SK-N-SH (cell line): Measurements from ENCODE around the gene USP30. TPM values are rescaled to one million over a fixed set of nuclear protein-coding genes. Genes with fewer than 3 reads are reported as not detected.

Experiments
- CTCF ChIA-PET: fragments of 300-600, 350-600 bp; formaldehyde crosslinking; extraction: SDS; loops from one replicate; lab custom pipeline; 2021; lab: Yijun Ruan, JAX
- POLR2A ChIA-PET: fragments of 350-600 bp; sonication (Branson Sonifier 250); formaldehyde crosslinking; extraction: SDS; loops from one replicate; lab custom pipeline; 2020; ENCODE audit warnings: antibody characterized with exemption, inconsistent platforms; lab: Yijun Ruan, JAX
- DNase-seq: peaks from one replicate; pipeline ENCODE4 v3.0.0; 2012
- H2AFZ ChIP-seq: fragments of 200-600 bp; sonication (generic); 2 replicates; pipeline ENCODE4 v1.8.1; 2016; ENCODE audit warnings: antibody characterized with exemption, mild to moderate bottlenecking, low read depth
- H3F3A ChIP-seq: fragments of 200-600 bp; sonication (generic); replicated peaks from 2 replicates; pipeline ENCODE3; 2016; ENCODE audit warnings: antibody characterized with exemption, mild to moderate bottlenecking; ENCODE audit not compliant: insufficient read depth
- H3K27ac ChIP-seq, 2 experiments: fragments of 200-500 bp in 1 of 2; fragments of 200-600 bp in 1 of 2; sonication (Bioruptor generic) in 1 of 2; sonication (generic), shearing (Covaris generic) in 1 of 2; 2 replicates each; pipeline versions ENCODE4 v1.5.1 to v1.6.1; 2014 to 2016; ENCODE audit warnings: low read depth in 2 of 2, inconsistent platforms in 1 of 2, low read length in 1 of 2, mild to moderate bottlenecking in 1 of 2, mixed read lengths in 1 of 2
- H3K27me3 ChIP-seq: fragments of 200-600 bp; sonication (generic), shearing (Covaris generic); 2 replicates; pipeline ENCODE4 v1.6.1; 2016; ENCODE audit warnings: mixed run types; ENCODE audit not compliant: insufficient read depth
- H3K36me3 ChIP-seq, 2 experiments: fragments of 200-500 bp in 1 of 2; fragments of 200-600 bp in 1 of 2; sonication (Bioruptor generic) in 1 of 2; sonication (generic) in 1 of 2; replicated peaks in 1 of 2; 2 replicates each; pipeline versions ENCODE3 to v1.5.1; 2014 to 2016; ENCODE audit warnings: low read length in 1 of 2, mild to moderate bottlenecking in 1 of 2; ENCODE audit not compliant: insufficient read depth in 2 of 2, control insufficient read depth in 1 of 2
- H3K4me1 ChIP-seq, 2 experiments: fragments of 200-500 bp in 1 of 2; fragments of 200-600 bp in 1 of 2; sonication (Bioruptor generic) in 1 of 2; sonication (generic), shearing (Covaris generic) in 1 of 2; 2 replicates each; pipeline versions ENCODE4 v1.5.1 to v1.6.1; 2014 to 2016; ENCODE audit warnings: low read depth in 1 of 2, low read length in 1 of 2, mixed run types in 1 of 2; ENCODE audit not compliant: insufficient read depth in 2 of 2, control insufficient read depth in 1 of 2
- H3K4me2 ChIP-seq: fragments of 200-600 bp; sonication (generic), shearing (Covaris generic); 2 replicates; pipeline ENCODE4 v1.6.1; 2017; ENCODE audit warnings: mixed run types
- H3K4me3 ChIP-seq, 2 experiments: fragments of 200-500 bp in 1 of 2; fragments of 200-600 bp in 1 of 2; sonication (Bioruptor generic) in 1 of 2; sonication (generic), shearing (Covaris generic) in 1 of 2; 2 replicates each; pipeline versions ENCODE4 v1.5.1 to v1.8.1; 2014 to 2016; ENCODE audit warnings: low read depth in 2 of 2, inconsistent platforms in 1 of 2, low read length in 1 of 2, mild to moderate bottlenecking in 1 of 2, mixed read lengths in 1 of 2, moderate library complexity in 1 of 2
- H3K79me2 ChIP-seq: fragments of 200-600 bp; sonication (generic); 2 replicates; pipeline ENCODE4 v1.8.1; 2017; ENCODE audit warnings: mild to moderate bottlenecking; ENCODE audit not compliant: insufficient read depth
- H3K9ac ChIP-seq: fragments of 200-600 bp; sonication (generic); 2 replicates; pipeline ENCODE4 v1.6.1; 2017; ENCODE audit warnings: mixed run types
- H3K9me2 ChIP-seq: fragments of 200-600 bp; sonication (generic); 2 replicates; pipeline ENCODE4 v1.6.1; 2017; ENCODE audit warnings: mixed run types
- H3K9me3 ChIP-seq: fragments of 200-600 bp; sonication (generic); 2 replicates; pipeline ENCODE4 v1.6.1; 2017; ENCODE audit warnings: mixed run types, mild to moderate bottlenecking, moderate library complexity
- H4K20me1 ChIP-seq: fragments of 200-600 bp; sonication (generic); 2 replicates; pipeline ENCODE4 v1.6.1; 2017; ENCODE audit warnings: mild to moderate bottlenecking, mixed run types; ENCODE audit not compliant: insufficient read depth
- CHD2 ChIP-seq: fragments of 150-350 bp; IDR thresholded peaks from 2 replicates; pipeline ENCODE4 v1.6.1; 2018; ENCODE audit warnings: low read length; ENCODE audit not compliant: partially characterized antibody
- ELF1 ChIP-seq: IDR thresholded peaks from 2 replicates; pipeline ENCODE4 v1.4.0; 2012
- EP300 ChIP-seq, 2 experiments: IDR thresholded peaks; 2 replicates each; pipeline versions ENCODE4 v1.4.0 to v1.6.1; 2012; ENCODE audit warnings: borderline replicate concordance in 1 of 2, low read depth in 1 of 2, low read length in 1 of 2
- EZH2phosphoT487 ChIP-seq: fragments of 200-600 bp; sonication (generic); IDR thresholded peaks from 2 replicates; pipeline ENCODE4 v1.6.1; 2017; ENCODE audit warnings: low read depth, mixed run types, mild to moderate bottlenecking, antibody characterized with exemption, moderate library complexity, borderline replicate concordance
- FOSL2 ChIP-seq: IDR thresholded peaks from 2 replicates; pipeline ENCODE4 v1.4.0; 2012; ENCODE audit warnings: low read depth, mild to moderate bottlenecking, moderate library complexity, borderline replicate concordance
- FOXJ3 ChIP-seq: sonication (generic); formaldehyde crosslinking; IDR thresholded peaks from 2 replicates; pipeline ENCODE4 v1.5.1; 2020; ENCODE audit warnings: mild to moderate bottlenecking, missing genetic modification reagents
- GABPA ChIP-seq: IDR thresholded peaks from 2 replicates; pipeline ENCODE4 v1.4.0; 2012; ENCODE audit warnings: low read depth, mild to moderate bottlenecking
- GATA2 ChIP-seq: sonication (generic); formaldehyde crosslinking; IDR thresholded peaks from 2 replicates; pipeline ENCODE4 v1.5.0; 2020; ENCODE audit warnings: mild to moderate bottlenecking, missing genetic modification reagents
- IRF3 ChIP-seq: fragments of 150-350 bp; IDR thresholded peaks from 2 replicates; pipeline ENCODE4 v1.6.1; 2016; ENCODE audit warnings: mild to moderate bottlenecking, low read depth, low read length
- JUND ChIP-seq: IDR thresholded peaks from 2 replicates; pipeline ENCODE4 v1.4.0; 2012
- MXI1 ChIP-seq: IDR thresholded peaks from 2 replicates; pipeline ENCODE4 v1.6.1; 2012; ENCODE audit warnings: mild to moderate bottlenecking, low read depth, low read length, improper control_type of control experiment
- NFIC ChIP-seq: IDR thresholded peaks from 2 replicates; pipeline ENCODE4 v1.4.0; 2012; ENCODE audit warnings: borderline replicate concordance
- NRF1 ChIP-seq: IDR thresholded peaks from 2 replicates; pipeline ENCODE4 v1.6.1; 2012; ENCODE audit warnings: low read depth, mild to moderate bottlenecking, low read length
- RAD21 ChIP-seq: IDR thresholded peaks from 2 replicates; pipeline ENCODE4 v1.6.1; 2012; ENCODE audit warnings: mild to moderate bottlenecking, low read length
- RCOR1 ChIP-seq: fragments of 150-350 bp; IDR thresholded peaks from 2 replicates; pipeline ENCODE4 v1.6.1; 2017; ENCODE audit warnings: antibody characterized with exemption, low read length
- RFX5 ChIP-seq: IDR thresholded peaks from 2 replicates; pipeline ENCODE4 v1.6.1; 2012; ENCODE audit warnings: mild to moderate bottlenecking, improper control_type of control experiment, low read length
- SIN3A ChIP-seq: IDR thresholded peaks from 2 replicates; pipeline ENCODE4 v1.6.1; 2012; ENCODE audit warnings: low read depth, mild to moderate bottlenecking, low read length, moderate library complexity, borderline replicate concordance
- SMC3 ChIP-seq: IDR thresholded peaks from 2 replicates; pipeline ENCODE4 v1.6.1; 2012; ENCODE audit warnings: low read depth, low read length, improper control_type of control experiment
- TAF1 ChIP-seq: IDR thresholded peaks from 2 replicates; pipeline ENCODE4 v1.6.1; 2012; ENCODE audit warnings: low read depth, mild to moderate bottlenecking, low read length, moderate library complexity, borderline replicate concordance
- TCF12 ChIP-seq: IDR thresholded peaks from 2 replicates; pipeline ENCODE4 v1.4.0; 2012
- YY1 ChIP-seq: IDR thresholded peaks from 2 replicates; pipeline ENCODE4 v1.4.0; 2012; ENCODE audit warnings: low read depth, mild to moderate bottlenecking
- whole genome bisulfite sequencing: methylation state at CpG from one replicate; pipeline ENCODE4 v1.1.6; 2017; ENCODE audit warnings: low lambda C conversion rate; 5-methylcytosine and 5-hydroxymethylcytosine counted together
- polyA plus RNA-seq, 3 experiments: library from polyadenylated mRNA; depleted of rRNA; stranded (reverse); fragments of >200 nt; gene quantifications; 2 replicates each; pipeline ENCODE4 v1.2.3, GENCODE V29; 2012
- TF ChIP-seq, protein P1 (sequence below): IDR thresholded peaks from 2 replicates; pipeline ENCODE4 v1.4.0; 2012; ENCODE audit warnings: low read depth, borderline replicate concordance

The USP30 gene
- polyA plus RNA-seq, 1 of the 3 experiments (the other 2 are of a cell fraction), result 10.9 TPM

- Histone ChIP-seq H4K20me1 (no peaks in the 10 kb centered on the region), H3K9me3 (no peaks in the 10 kb centered on the region), H3K36me3 (peaks cover 4 to 13% of the 10 kb centered on the region in 2 experiments), H3K79me2 (peaks cover 21% of the 10 kb centered on the region; the same call in 1 of the 2 replicates), H3K27ac (no peak overlapping the region), H2AFZ (no peak overlapping the region), H3K9me2 (no peaks in the 10 kb centered on the region), H3K9ac (no peak overlapping the region), H3K4me3 (no peak overlapping the region)
- CTCF ChIA-PET, result interaction anchor here (1.7 kb wide), 1 partner anchor 11 kb away, joined by 3 read pairs; no protein-coding TSS in a partner anchor
- POLR2A ChIA-PET, result no interaction called here
- TF ChIP-seq FOSL2 (no peak), RAD21 (no peak)
- TF ChIP-seq, all 33 proteins: peak for 0
- H3F3A ChIP-seq, result no peaks in the 10 kb centered on the region
- H3K27me3 ChIP-seq, result no peaks in the 10 kb centered on the region
- peaks cover 4 to 6% of the 10 kb centered on the region in 2 experiments; a peak in 1 of 4 replicates for H3K4me1 ChIP-seq
- no peak for DNase-seq
- no peak overlapping the region for H3K4me2 ChIP-seq
Measured at GRCh38 chr12:109054520-109054919, 2.1 kb downstream of the USP30 start.

DNA sequence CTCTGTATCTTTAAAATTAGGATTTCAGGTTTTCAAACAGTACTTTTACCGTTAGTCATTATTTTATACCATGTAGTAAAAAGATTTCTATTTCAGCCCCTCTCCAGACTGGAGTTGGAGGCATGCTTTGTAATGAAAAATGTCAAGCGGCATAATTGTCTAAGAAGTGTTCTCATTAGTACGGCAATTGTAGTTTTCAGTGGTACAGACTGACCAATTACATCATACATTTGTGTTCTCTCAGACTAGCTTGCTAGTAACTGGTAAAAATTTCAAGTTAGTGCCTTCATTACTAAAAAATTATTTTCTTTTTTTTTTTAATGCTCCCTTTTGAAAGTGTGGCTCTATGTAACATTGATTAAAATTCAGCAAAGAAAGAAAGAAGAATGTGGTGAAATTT is 4.5 kb downstream of the USP30 start:
- no peak overlapping the region for H3K4me2 ChIP-seq

GRCh38 chr12:109057376-109057775 is 5.0 kb downstream of the USP30 start:
- no peaks in the 10 kb centered on the region for H4K20me1 ChIP-seq
- no peak overlapping the region for H3K27ac ChIP-seq
- no peaks in the 10 kb centered on the region for H3K9me3 ChIP-seq
- H3K4me3 ChIP-seq, result no peak overlapping the region
- ChIA-PET POLR2A (no interaction called here), CTCF (interaction anchor here (0.6 to 1.0 kb wide), 2 partner anchors 250 to 337 kb away, joined by 3 read pairs; no protein-coding TSS in a partner anchor)
- H3K27me3 ChIP-seq, result no peaks in the 10 kb centered on the region
- H2AFZ ChIP-seq, result no peak overlapping the region
- no peaks in the 10 kb centered on the region for H3F3A ChIP-seq
- H3K36me3 ChIP-seq, result peaks cover 4 to 15% of the 10 kb centered on the region in 2 experiments
- H3K4me1 ChIP-seq, result peaks cover 4 to 6% of the 10 kb centered on the region in 2 experiments; a peak in 1 of 4 replicates
- no peaks in the 10 kb centered on the region for H3K9me2 ChIP-seq
- peaks cover 21% of the 10 kb centered on the region; the same call in 1 of the 2 replicates for H3K79me2 ChIP-seq
- no peak overlapping the region for H3K4me2 ChIP-seq
- H3K9ac ChIP-seq, result no peak overlapping the region
- no peak for DNase-seq
- WGBS, result 100% methylated on average over 1 of the region's 1 CpG
- no peak for TF ChIP-seq TCF12
- no peak for TF ChIP-seq RFX5
- TF ChIP-seq TAF1, result no peak
- TF ChIP-seq JUND, result no peak
- no peak for TF ChIP-seq EP300 (IDR thresholded peaks at IDR 0.05; ENCODE audit: borderline replicate concordance in 1 of 2, low read depth in 1 of 2, low read length in 1 of 2)
- TF ChIP-seq SMC3, result no peak
- no peak for TF ChIP-seq RAD21
- TF ChIP-seq NRF1, result no peak
- TF ChIP-seq IRF3, result no peak
- TF ChIP-seq NFIC, result no peak
- no peak for TF ChIP-seq GATA2 (CRISPR knock-in tag)
- TF ChIP-seq FOXJ3 (CRISPR knock-in tag), result no peak
- TF ChIP-seq GABPA, result no peak

More for the DNA sequence above, 4.5 kb downstream of the USP30 start:
- no peaks in the 10 kb centered on the region for H3F3A ChIP-seq
- ChIA-PET CTCF (interaction anchor here (1.0 kb wide), 1 partner anchor 337 kb away, joined by 3 read pairs; no protein-coding TSS in a partner anchor), POLR2A (no interaction called here)
- no peaks in the 10 kb centered on the region for H3K9me2 ChIP-seq
- peaks cover 21% of the 10 kb centered on the region; the same call in 1 of the 2 replicates for H3K79me2 ChIP-seq
- no peak overlapping the region for H3K27ac ChIP-seq
- no peaks in the 10 kb centered on the region for H4K20me1 ChIP-seq
- WGBS, result 87% methylated on average over 3 of the region's 3 CpGs
- peaks cover 4 to 6% of the 10 kb centered on the region in 2 experiments; a peak in 1 of 4 replicates for H3K4me1 ChIP-seq
- no peak for DNase-seq
- no peak overlapping the region for H3K9ac ChIP-seq
- no peak overlapping the region for H3K4me3 ChIP-seq
- TF ChIP-seq SIN3A (no peak), CHD2 (no peak), MXI1 (no peak), TCF12 (no peak), EZH2phosphoT487 (no peak), NRF1 (no peak), RCOR1 (no peak), EP300 (IDR thresholded peaks at IDR 0.05; ENCODE audit: borderline replicate concordance in 1 of 2, low read depth in 1 of 2, low read length in 1 of 2) (no peak), ELF1 (no peak), YY1 (no peak)
- TF ChIP-seq, protein P1, sequence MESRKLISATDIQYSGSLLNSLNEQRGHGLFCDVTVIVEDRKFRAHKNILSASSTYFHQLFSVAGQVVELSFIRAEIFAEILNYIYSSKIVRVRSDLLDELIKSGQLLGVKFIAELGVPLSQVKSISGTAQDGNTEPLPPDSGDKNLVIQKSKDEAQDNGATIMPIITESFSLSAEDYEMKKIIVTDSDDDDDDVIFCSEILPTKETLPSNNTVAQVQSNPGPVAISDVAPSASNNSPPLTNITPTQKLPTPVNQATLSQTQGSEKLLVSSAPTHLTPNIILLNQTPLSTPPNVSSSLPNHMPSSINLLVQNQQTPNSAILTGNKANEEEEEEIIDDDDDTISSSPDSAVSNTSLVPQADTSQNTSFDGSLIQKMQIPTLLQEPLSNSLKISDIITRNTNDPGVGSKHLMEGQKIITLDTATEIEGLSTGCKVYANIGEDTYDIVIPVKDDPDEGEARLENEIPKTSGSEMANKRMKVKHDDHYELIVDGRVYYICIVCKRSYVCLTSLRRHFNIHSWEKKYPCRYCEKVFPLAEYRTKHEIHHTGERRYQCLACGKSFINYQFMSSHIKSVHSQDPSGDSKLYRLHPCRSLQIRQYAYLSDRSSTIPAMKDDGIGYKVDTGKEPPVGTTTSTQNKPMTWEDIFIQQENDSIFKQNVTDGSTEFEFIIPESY, result no peak
- no peaks in the 10 kb centered on the region for H3K9me3 ChIP-seq
- no peak overlapping the region for H2AFZ ChIP-seq
- no peaks in the 10 kb centered on the region for H3K27me3 ChIP-seq
- H3K36me3 ChIP-seq, result peaks cover 4 to 15% of the 10 kb centered on the region in 2 experiments
